HepG2 (cell line): Measurements from ENCODE around the gene IP6K3. TPM values are rescaled to one million over a fixed set of nuclear protein-coding genes. Genes with fewer than 3 reads are reported as not detected.

Experiments
- GTF3A ChIP-seq: sonication (generic); formaldehyde crosslinking; conservative IDR thresholded peaks from 2 replicates; pipeline ENCODE4 v1.4.0; 2020; ENCODE audit warnings: mild to moderate bottlenecking, missing genetic modification reagents
- IRF2 ChIP-seq: IDR thresholded peaks from 2 replicates; pipeline ENCODE4 v1.6.1; 2018; ENCODE audit warnings: missing genetic modification reagents, missing compliant biosample characterization
- KLF13 ChIP-seq: sonication (generic); formaldehyde crosslinking; IDR thresholded peaks from 2 replicates; pipeline ENCODE4 v1.4.0; 2020; ENCODE audit warnings: mild to moderate bottlenecking, missing genetic modification reagents
- KLF16 ChIP-seq, 2 experiments: sonication (generic) in 1 of 2; formaldehyde crosslinking in 1 of 2; IDR thresholded peaks; 2 replicates each; pipeline versions ENCODE4 v1.6.1 to v1.8.0; 2016 to 2023; ENCODE audit warnings: missing genetic modification reagents in 2 of 2, missing compliant biosample characterization in 1 of 2
- MBD4 ChIP-seq: IDR thresholded peaks from 2 replicates; pipeline ENCODE4 v1.6.1; 2012; ENCODE audit warnings: low read length, inconsistent platforms, borderline replicate concordance
- MLLT10 ChIP-seq: sonication (generic); formaldehyde crosslinking; IDR thresholded peaks from 2 replicates; pipeline ENCODE4 v1.4.0; 2020; ENCODE audit warnings: missing genetic modification reagents
- MYNN ChIP-seq: sonication (generic); formaldehyde crosslinking; IDR thresholded peaks from 2 replicates; pipeline ENCODE4 v1.4.0; 2020; ENCODE audit warnings: mild to moderate bottlenecking, low read depth, missing genetic modification reagents
- NR3C1 ChIP-seq: sonication (generic); formaldehyde crosslinking; IDR thresholded peaks from 2 replicates; pipeline ENCODE4 v1.4.0; 2020; ENCODE audit warnings: missing genetic modification reagents
- SMAD1 ChIP-seq: sonication (generic); formaldehyde crosslinking; IDR thresholded peaks from 2 replicates; pipeline ENCODE4 v1.4.0; 2020; ENCODE audit warnings: missing genetic modification reagents, low read depth, mild to moderate bottlenecking, borderline replicate concordance
- SSRP1 ChIP-seq: IDR thresholded peaks from 2 replicates; pipeline ENCODE4 v1.6.1; 2016; ENCODE audit warnings: control low read depth
- ZNF160 ChIP-seq: sonication (generic); formaldehyde crosslinking; IDR thresholded peaks from 2 replicates; pipeline ENCODE4 v1.8.0; 2022; ENCODE audit warnings: mild to moderate bottlenecking, inconsistent platforms, missing genetic modification reagents
- ZNF34 ChIP-seq: sonication (generic); formaldehyde crosslinking; IDR thresholded peaks from 2 replicates; pipeline ENCODE4 v1.4.0; 2020; ENCODE audit warnings: mild to moderate bottlenecking, missing genetic modification reagents, borderline replicate concordance
- ZNF557 ChIP-seq: sonication (generic); formaldehyde crosslinking; IDR thresholded peaks from 2 replicates; pipeline ENCODE4 v1.4.0; 2020; ENCODE audit warnings: missing genetic modification reagents
- ZNF776 ChIP-seq: sonication (generic); formaldehyde crosslinking; IDR thresholded peaks from 2 replicates; pipeline ENCODE4 v1.4.0; 2020; ENCODE audit warnings: mild to moderate bottlenecking, missing genetic modification reagents
- ZNF777 ChIP-seq: sonication (generic); formaldehyde crosslinking; IDR thresholded peaks from 2 replicates; pipeline ENCODE4 v1.4.0; 2020; ENCODE audit warnings: missing genetic modification reagents
- ZNF816 ChIP-seq: sonication (generic); formaldehyde crosslinking; IDR thresholded peaks from 2 replicates; pipeline ENCODE4 v1.8.0; 2022; ENCODE audit warnings: missing genetic modification reagents, mild to moderate bottlenecking, borderline replicate concordance
- polyA plus RNA-seq, 8 experiments: library from polyadenylated mRNA; depleted of rRNA in 3 of 8; stranded (reverse) in 7 of 8; unstranded in 1 of 8; fragments of >200 nt; fragmentation: Illumina TruSeq in 4 of 8; extraction: Trizol in 4 of 8; gene quantifications; 2 replicates each; pipeline versions ENCODE4 v1.2.1 to v1.2.3, GENCODE V29; 2011 to 2016; ENCODE audit warnings: low read depth in 4 of 8, missing spikeins in 1 of 8, mixed read lengths in 1 of 8; ENCODE audit not compliant: insufficient read depth in 1 of 8
- total RNA-seq, 5 experiments: library from RNA; depleted of rRNA; stranded (reverse); fragments of >200 nt; fragmentation: Illumina TruSeq; extraction: Trizol; gene quantifications; 2 replicates each; pipeline ENCODE4 v1.2.3, GENCODE V29; 2016; ENCODE audit warnings: low read depth in 1 of 5
- TF ChIP-seq, protein P1 (sequence below): sonication (generic); formaldehyde crosslinking; IDR thresholded peaks from 2 replicates; pipeline ENCODE4 v1.5.0; 2020; ENCODE audit warnings: missing genetic modification reagents
- TF ChIP-seq, protein P2 (sequence below): sonication (generic); formaldehyde crosslinking; IDR thresholded peaks from 2 replicates; pipeline ENCODE4 v1.5.0; 2020; ENCODE audit warnings: mild to moderate bottlenecking, missing genetic modification reagents
- TF ChIP-seq, protein P3 (sequence below): sonication (generic); formaldehyde crosslinking; IDR thresholded peaks from 2 replicates; pipeline ENCODE4 v1.8.1; 2023; ENCODE audit warnings: mild to moderate bottlenecking, inconsistent platforms, moderate library complexity, missing genetic modification reagents, borderline replicate concordance
- TF ChIP-seq, protein P4 (sequence below): sonication (generic); formaldehyde crosslinking; IDR thresholded peaks from 2 replicates; pipeline ENCODE4 v1.4.0; 2020; ENCODE audit warnings: missing genetic modification reagents, borderline replicate concordance
- TF ChIP-seq, protein P5 (sequence below): sonication (generic); formaldehyde crosslinking; IDR thresholded peaks from 2 replicates; pipeline ENCODE4 v1.4.0; 2020; ENCODE audit warnings: missing genetic modification reagents, borderline replicate concordance

IP6K3 gene
- total and polyA plus RNA-seq, 2 of the 13 experiments (the other 11 are each of a cell fraction or from before 2014, with no cell fraction given): 0.11 to 0.18 TPM

DNA sequence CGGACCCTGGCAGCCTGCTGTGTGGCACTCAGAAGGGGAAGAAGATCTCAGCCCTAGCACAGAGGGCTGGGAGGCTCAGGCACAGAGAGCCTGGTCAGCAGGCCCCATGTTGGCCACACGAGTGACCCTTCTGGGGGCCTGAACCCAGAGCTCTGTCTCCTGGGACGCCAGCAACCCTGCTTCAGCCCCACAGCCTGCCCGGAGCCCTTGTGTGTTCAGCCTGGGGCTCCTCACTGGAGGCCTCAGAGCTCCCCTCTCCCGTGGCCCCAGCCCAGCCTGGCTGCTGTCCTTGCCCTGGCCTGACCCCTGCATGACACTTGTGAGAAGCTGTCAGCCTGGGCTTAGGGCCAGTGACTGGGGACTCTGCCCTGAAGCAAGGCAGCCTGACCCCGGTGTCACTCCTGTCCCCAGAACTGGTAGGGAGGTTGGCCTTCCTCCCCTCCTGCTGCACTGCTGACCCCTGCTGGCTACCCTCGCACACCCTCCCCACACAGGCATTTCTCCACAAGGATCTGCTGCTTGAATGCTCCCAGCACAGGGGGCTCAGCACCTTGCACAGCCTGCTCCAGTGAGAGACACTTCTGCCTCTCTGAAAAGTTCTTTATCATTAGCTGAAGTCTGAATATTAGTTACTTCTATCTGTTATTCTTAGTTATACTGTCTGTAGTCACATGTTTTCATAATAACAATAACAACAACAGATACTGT lies 15.4 kb upstream of the IP6K3 start (continued):
- TF ChIP-seq, protein P1, sequence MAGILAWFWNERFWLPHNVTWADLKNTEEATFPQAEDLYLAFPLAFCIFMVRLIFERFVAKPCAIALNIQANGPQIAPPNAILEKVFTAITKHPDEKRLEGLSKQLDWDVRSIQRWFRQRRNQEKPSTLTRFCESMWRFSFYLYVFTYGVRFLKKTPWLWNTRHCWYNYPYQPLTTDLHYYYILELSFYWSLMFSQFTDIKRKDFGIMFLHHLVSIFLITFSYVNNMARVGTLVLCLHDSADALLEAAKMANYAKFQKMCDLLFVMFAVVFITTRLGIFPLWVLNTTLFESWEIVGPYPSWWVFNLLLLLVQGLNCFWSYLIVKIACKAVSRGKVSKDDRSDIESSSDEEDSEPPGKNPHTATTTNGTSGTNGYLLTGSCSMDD: no peak
- no peak for TF ChIP-seq GTF3A (CRISPR knock-in tag)
- TF ChIP-seq, protein P2, sequence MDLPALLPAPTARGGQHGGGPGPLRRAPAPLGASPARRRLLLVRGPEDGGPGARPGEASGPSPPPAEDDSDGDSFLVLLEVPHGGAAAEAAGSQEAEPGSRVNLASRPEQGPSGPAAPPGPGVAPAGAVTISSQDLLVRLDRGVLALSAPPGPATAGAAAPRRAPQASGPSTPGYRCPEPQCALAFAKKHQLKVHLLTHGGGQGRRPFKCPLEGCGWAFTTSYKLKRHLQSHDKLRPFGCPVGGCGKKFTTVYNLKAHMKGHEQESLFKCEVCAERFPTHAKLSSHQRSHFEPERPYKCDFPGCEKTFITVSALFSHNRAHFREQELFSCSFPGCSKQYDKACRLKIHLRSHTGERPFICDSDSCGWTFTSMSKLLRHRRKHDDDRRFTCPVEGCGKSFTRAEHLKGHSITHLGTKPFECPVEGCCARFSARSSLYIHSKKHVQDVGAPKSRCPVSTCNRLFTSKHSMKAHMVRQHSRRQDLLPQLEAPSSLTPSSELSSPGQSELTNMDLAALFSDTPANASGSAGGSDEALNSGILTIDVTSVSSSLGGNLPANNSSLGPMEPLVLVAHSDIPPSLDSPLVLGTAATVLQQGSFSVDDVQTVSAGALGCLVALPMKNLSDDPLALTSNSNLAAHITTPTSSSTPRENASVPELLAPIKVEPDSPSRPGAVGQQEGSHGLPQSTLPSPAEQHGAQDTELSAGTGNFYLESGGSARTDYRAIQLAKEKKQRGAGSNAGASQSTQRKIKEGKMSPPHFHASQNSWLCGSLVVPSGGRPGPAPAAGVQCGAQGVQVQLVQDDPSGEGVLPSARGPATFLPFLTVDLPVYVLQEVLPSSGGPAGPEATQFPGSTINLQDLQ (CRISPR knock-in tag): no peak
- TF ChIP-seq NR3C1: no peak
- TF ChIP-seq, protein P3, sequence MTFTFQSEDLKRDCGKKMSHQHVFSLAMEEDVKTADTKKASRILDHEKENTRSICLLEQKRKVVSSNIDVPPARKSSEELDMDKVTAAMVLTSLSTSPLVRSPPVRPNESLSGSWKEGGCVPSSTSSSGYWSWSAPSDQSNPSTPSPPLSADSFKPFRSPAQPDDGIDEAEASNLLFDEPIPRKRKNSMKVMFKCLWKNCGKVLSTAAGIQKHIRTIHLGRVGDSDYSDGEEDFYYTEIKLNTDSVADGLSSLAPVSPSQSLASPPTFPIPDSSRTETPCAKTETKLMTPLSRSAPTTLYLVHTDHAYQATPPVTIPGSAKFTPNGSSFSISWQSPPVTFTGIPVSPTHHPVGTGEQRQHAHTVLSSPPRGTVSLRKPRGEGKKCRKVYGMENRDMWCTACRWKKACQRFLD: peak; percentile 67; the same call in 1 of the 2 replicates
- TF ChIP-seq IRF2: peak; percentile 87
- TF ChIP-seq ZNF34 (CRISPR knock-in tag): no peak
- TF ChIP-seq, protein P4, sequence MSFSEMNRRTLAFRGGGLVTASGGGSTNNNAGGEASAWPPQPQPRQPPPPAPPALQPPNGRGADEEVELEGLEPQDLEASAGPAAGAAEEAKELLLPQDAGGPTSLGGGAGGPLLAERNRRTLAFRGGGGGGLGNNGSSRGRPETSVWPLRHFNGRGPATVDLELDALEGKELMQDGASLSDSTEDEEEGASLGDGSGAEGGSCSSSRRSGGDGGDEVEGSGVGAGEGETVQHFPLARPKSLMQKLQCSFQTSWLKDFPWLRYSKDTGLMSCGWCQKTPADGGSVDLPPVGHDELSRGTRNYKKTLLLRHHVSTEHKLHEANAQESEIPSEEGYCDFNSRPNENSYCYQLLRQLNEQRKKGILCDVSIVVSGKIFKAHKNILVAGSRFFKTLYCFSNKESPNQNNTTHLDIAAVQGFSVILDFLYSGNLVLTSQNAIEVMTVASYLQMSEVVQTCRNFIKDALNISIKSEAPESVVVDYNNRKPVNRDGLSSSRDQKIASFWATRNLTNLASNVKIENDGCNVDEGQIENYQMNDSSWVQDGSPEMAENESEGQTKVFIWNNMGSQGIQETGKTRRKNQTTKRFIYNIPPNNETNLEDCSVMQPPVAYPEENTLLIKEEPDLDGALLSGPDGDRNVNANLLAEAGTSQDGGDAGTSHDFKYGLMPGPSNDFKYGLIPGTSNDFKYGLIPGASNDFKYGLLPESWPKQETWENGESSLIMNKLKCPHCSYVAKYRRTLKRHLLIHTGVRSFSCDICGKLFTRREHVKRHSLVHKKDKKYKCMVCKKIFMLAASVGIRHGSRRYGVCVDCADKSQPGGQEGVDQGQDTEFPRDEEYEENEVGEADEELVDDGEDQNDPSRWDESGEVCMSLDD: peak; percentile 63; the same call in 1 of the 2 replicates
- 0 out of 2 replicates have a peak, but pooled peaks have one; percentile 34 for TF ChIP-seq ZNF776 (CRISPR knock-in tag)
- TF ChIP-seq MBD4: no peak
- peak; percentile 83; the same call in 1 of the 2 replicates for TF ChIP-seq KLF13 (CRISPR knock-in tag)
- TF ChIP-seq ZNF557 (CRISPR knock-in tag): no peak
- TF ChIP-seq ZNF816 (CRISPR knock-in tag): no peak
- TF ChIP-seq SMAD1 (CRISPR knock-in tag): peak; percentile 89; the same call in 1 of the 2 replicates
- TF ChIP-seq ZNF777 (CRISPR knock-in tag): peak; percentile 68
- TF ChIP-seq ZNF160 (CRISPR knock-in tag): no peak
- TF ChIP-seq, protein P5, sequence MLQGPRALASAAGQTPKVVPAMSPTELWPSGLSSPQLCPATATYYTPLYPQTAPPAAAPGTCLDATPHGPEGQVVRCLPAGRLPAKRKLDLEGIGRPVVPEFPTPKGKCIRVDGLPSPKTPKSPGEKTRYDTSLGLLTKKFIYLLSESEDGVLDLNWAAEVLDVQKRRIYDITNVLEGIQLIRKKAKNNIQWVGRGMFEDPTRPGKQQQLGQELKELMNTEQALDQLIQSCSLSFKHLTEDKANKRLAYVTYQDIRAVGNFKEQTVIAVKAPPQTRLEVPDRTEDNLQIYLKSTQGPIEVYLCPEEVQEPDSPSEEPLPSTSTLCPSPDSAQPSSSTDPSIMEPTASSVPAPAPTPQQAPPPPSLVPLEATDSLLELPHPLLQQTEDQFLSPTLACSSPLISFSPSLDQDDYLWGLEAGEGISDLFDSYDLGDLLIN (CRISPR knock-in tag): no peak
- TF ChIP-seq SSRP1 (CRISPR knock-in tag): peak; percentile 82; the same call in 1 of the 2 replicates
- no peak for TF ChIP-seq MYNN (CRISPR knock-in tag)
- peak in 1 of 2 experiments; percentile 88; a peak in 1 of 4 replicates for TF ChIP-seq KLF16 (CRISPR knock-in tag; IDR thresholded peaks at IDR 0.05)
- TF ChIP-seq MLLT10 (CRISPR knock-in tag): no peak
